ENCODE data around the gene NOXA1. TPM values are rescaled to one million over a fixed set of nuclear protein-coding genes. Genes with fewer than 3 reads are reported as not detected.

Gene NOXA1
- total and polyA plus RNA-seq, 4 donors, result 1.3 to 3.6 (median 2.4) TPM

- Histone ChIP-seq H3K27ac (ENCODE audit: low read depth in 1 of 2, low read length in 2 of 2) (no peak overlapping the region), H3K4me3 (ENCODE audit: low read depth in 1 of 3, low read length in 3 of 3) (no peak overlapping the region), H3K27me3 (ENCODE audit: control insufficient read depth in 4 of 4, insufficient read depth in 4 of 4, low read length in 3 of 4) (no peaks in the 10 kb centered on the region), H3K9ac (ENCODE audit: low read depth in 1 of 2, low read length in 2 of 2) (no peak overlapping the region), H3K36me3 (ENCODE audit: control insufficient read depth in 4 of 4, insufficient read depth in 3 of 4, low read depth in 1 of 4, low read length in 3 of 4) (no peaks in the 10 kb centered on the region), H3K9me3 (ENCODE audit: control insufficient read depth in 4 of 4, low read length in 3 of 4) (no peaks in the 10 kb centered on the region), H3K4me1 (ENCODE audit: control insufficient read depth in 4 of 4, insufficient read depth in 4 of 4, low read length in 3 of 4) (peaks cover 5 to 17% (median 11%) of the 10 kb centered on the region in 4 donors)
- no peak for TF ChIP-seq RXRA (IDR thresholded peaks at IDR 0.05)
- no peak for TF ChIP-seq EGR1 (IDR thresholded peaks at IDR 0.05; ENCODE audit: low read depth in 2 of 2)
- TF ChIP-seq, protein P1, sequence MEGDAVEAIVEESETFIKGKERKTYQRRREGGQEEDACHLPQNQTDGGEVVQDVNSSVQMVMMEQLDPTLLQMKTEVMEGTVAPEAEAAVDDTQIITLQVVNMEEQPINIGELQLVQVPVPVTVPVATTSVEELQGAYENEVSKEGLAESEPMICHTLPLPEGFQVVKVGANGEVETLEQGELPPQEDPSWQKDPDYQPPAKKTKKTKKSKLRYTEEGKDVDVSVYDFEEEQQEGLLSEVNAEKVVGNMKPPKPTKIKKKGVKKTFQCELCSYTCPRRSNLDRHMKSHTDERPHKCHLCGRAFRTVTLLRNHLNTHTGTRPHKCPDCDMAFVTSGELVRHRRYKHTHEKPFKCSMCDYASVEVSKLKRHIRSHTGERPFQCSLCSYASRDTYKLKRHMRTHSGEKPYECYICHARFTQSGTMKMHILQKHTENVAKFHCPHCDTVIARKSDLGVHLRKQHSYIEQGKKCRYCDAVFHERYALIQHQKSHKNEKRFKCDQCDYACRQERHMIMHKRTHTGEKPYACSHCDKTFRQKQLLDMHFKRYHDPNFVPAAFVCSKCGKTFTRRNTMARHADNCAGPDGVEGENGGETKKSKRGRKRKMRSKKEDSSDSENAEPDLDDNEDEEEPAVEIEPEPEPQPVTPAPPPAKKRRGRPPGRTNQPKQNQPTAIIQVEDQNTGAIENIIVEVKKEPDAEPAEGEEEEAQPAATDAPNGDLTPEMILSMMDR (IDR thresholded peaks at IDR 0.05; ENCODE audit: low read depth, low read length, missing input control), result no peak
- TF ChIP-seq FOXA2 (IDR thresholded peaks at IDR 0.05), result no peak
- TF ChIP-seq RAD21 (IDR thresholded peaks at IDR 0.05), result no peak
- TF ChIP-seq ZBTB33 (IDR thresholded peaks at IDR 0.05), result no peak
- no peak for TF ChIP-seq FOXA1 (IDR thresholded peaks at IDR 0.05)
- TF ChIP-seq, protein P2, sequence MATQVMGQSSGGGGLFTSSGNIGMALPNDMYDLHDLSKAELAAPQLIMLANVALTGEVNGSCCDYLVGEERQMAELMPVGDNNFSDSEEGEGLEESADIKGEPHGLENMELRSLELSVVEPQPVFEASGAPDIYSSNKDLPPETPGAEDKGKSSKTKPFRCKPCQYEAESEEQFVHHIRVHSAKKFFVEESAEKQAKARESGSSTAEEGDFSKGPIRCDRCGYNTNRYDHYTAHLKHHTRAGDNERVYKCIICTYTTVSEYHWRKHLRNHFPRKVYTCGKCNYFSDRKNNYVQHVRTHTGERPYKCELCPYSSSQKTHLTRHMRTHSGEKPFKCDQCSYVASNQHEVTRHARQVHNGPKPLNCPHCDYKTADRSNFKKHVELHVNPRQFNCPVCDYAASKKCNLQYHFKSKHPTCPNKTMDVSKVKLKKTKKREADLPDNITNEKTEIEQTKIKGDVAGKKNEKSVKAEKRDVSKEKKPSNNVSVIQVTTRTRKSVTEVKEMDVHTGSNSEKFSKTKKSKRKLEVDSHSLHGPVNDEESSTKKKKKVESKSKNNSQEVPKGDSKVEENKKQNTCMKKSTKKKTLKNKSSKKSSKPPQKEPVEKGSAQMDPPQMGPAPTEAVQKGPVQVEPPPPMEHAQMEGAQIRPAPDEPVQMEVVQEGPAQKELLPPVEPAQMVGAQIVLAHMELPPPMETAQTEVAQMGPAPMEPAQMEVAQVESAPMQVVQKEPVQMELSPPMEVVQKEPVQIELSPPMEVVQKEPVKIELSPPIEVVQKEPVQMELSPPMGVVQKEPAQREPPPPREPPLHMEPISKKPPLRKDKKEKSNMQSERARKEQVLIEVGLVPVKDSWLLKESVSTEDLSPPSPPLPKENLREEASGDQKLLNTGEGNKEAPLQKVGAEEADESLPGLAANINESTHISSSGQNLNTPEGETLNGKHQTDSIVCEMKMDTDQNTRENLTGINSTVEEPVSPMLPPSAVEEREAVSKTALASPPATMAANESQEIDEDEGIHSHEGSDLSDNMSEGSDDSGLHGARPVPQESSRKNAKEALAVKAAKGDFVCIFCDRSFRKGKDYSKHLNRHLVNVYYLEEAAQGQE (IDR thresholded peaks at IDR 0.05), result no peak
- no peak for TF ChIP-seq ATF3 (IDR thresholded peaks at IDR 0.05)
- TF ChIP-seq HNF4G (IDR thresholded peaks at IDR 0.05), result no peak
- no peak for TF ChIP-seq HNF4A (conservative IDR thresholded peaks at IDR 0.05)
- DNase-seq (ENCODE audit: low spot score), result no peak
- 86% methylated on average over 18 of the region's 18 CpGs for WGBS
Measured at GRCh38 chr9:137426018-137426681, 3.0 kb downstream of the NOXA1 start.

DNA sequence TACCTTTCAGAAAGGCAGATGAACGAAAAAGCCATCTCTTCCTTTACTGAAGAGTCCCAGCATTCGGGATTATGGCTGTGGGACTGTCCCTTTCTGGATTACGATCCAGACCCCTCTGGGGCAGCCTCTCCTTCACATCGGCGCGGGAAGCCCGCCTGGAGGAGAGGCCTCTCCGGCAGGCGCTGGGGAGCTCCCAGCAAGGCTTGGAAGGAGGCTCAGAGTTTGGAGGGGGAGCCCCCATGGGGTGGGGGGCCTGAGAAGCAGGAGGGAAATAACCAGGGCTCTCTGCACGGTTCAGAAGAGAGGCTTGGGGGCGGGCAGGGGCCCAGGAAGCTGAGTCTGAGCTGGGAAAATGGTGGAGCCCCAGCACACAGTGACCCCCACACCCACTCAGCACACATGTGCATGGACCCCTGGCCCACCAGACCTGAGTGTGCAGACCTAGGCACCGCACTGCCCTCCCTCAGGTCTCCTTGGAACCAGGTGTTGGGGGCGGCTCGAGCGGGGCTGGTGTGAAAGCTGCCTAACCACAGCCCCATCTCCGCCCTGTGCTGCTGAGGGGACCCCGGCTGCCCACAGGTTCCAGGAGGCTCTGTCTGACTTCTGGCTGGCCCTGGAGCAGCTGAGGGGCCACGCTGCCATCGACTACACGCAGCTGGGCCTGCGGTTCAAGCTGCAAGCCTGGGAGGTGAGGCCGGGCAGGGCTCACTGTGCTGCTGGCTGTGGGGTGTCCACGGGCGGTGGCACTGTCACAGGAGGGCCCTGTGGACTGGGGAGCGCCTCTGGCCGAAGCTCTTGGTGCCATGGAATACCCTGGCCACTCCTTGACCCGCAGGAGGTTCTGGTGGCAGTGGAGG is 4.5 kb downstream of the NOXA1 start:
- TF ChIP-seq HNF4G (IDR thresholded peaks at IDR 0.05) (no peak), NR2F2 (IDR thresholded peaks at IDR 0.05) (no peak), TAF1 (conservative IDR thresholded peaks at IDR 0.05) (no peak), GABPA (IDR thresholded peaks at IDR 0.05 in 1 of 2, conservative IDR thresholded peaks at IDR 0.05 in 1 of 2) (no peak), EGR1 (IDR thresholded peaks at IDR 0.05; ENCODE audit: low read depth in 2 of 2) (no peak), FOXA2 (IDR thresholded peaks at IDR 0.05) (no peak), RAD21 (IDR thresholded peaks at IDR 0.05) (no peak)
- TF ChIP-seq, protein P1 (IDR thresholded peaks at IDR 0.05; ENCODE audit: low read depth, low read length, missing input control), result no peak
- TF ChIP-seq, protein P3, sequence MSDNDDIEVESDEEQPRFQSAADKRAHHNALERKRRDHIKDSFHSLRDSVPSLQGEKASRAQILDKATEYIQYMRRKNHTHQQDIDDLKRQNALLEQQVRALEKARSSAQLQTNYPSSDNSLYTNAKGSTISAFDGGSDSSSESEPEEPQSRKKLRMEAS (IDR thresholded peaks at IDR 0.05), result no peak
- no peak overlapping the region for H3K9ac ChIP-seq (ENCODE audit: low read depth in 1 of 2, low read length in 2 of 2)
- no peak overlapping the region for H3K27ac ChIP-seq (ENCODE audit: low read depth in 1 of 2, low read length in 2 of 2)
- no peak for DNase-seq (ENCODE audit: low spot score)
- no peaks in the 10 kb centered on the region for H3K9me3 ChIP-seq (ENCODE audit: control insufficient read depth in 4 of 4, low read length in 3 of 4)
- H3K36me3 ChIP-seq (ENCODE audit: control insufficient read depth in 4 of 4, insufficient read depth in 3 of 4, low read depth in 1 of 4, low read length in 3 of 4), result no peaks in the 10 kb centered on the region
- no peaks in the 10 kb centered on the region for H3K27me3 ChIP-seq (ENCODE audit: control insufficient read depth in 4 of 4, insufficient read depth in 4 of 4, low read length in 3 of 4)
- no peak overlapping the region for H3K4me3 ChIP-seq (ENCODE audit: low read depth in 1 of 3, low read length in 3 of 3)
- H3K4me1 ChIP-seq (ENCODE audit: control insufficient read depth in 4 of 4, insufficient read depth in 4 of 4, low read length in 3 of 4), result peaks cover 2 to 8% (median 5%) of the 10 kb centered on the region in 4 donors
- 89% methylated on average over 27 of the region's 27 CpGs for WGBS

Data from liver (tissue), 9 donors.